ENCODE data around the gene POM121C. TPM values are rescaled to one million over a fixed set of nuclear protein-coding genes. Genes with fewer than 3 reads are reported as not detected.
"Not testable (repeated sequence)": the region's sequence is repeated elsewhere in the genome, so short reads cannot be mapped to it uniquely, and the experiment has no call there.

POM121C gene
- polyA plus RNA-seq, 2 of the 4 experiments (the other 2 are of a cell fraction), result 11.0 to 25.4 TPM

DNA sequence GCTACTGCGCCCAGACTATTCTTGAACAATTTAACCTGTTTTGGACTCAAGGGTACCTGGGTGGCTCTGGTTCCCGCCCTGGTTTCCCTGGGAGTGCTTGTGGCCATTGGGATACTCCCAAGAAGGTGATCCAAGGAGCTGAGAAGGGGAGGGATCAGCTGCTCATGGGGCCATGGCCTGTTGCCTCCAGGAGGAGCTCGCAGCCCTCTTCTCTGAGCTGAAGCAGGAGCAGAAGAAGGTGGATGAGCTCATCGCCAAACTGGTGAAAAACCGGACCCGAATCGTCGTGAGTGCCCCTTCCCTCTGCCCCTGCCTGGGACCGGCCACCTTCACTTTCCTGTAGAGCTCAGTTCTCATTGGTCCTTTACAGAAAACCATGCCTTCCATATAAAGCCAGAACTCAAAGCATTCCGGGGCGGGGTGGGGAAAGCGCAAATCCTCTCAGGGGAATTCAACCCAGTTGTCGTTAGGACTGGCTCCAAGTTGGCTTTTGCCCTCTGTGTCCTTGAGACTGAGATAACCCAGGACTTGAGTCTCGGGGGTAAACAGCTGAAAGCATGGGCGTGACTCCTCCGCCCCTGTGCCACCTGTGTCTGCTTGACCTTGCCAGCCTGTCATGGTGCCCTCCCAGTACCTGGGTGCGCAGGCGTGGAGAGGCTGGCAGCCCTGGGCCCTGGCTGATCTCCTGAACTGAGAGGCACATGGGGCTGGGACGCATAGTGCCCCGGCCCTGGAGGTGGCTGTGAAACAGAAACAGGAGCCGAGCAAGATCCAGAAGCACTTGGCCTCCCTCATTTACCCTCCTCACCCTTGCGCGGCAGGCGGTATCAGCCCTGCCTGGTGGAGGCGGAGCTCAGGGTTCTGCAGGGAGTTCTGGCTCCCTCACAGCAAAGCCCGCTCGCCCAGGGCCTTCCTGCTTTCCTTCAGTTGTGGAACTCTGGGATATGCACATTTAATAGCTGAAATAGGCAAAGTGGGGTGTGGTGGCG is 82.3 kb downstream of the POM121C start:
- FAIRE-seq; H3K4me3 ChIP-seq; H3K4me1 ChIP-seq; DNase-seq (ENCODE audit: low read depth in 1 of 2, low spot score in 1 of 2); H3K9me3 ChIP-seq; CTCF ChIA-PET; H3K27ac ChIP-seq; H3K4me2 ChIP-seq; POLR2A ChIA-PET; ATAC-seq: not testable (repeated sequence)
- no CpG with 5 or more reads among the region's 28 CpGs for whole genome bisulfite sequencing (ENCODE audit: missing lambda C conversion rate)

DNA sequence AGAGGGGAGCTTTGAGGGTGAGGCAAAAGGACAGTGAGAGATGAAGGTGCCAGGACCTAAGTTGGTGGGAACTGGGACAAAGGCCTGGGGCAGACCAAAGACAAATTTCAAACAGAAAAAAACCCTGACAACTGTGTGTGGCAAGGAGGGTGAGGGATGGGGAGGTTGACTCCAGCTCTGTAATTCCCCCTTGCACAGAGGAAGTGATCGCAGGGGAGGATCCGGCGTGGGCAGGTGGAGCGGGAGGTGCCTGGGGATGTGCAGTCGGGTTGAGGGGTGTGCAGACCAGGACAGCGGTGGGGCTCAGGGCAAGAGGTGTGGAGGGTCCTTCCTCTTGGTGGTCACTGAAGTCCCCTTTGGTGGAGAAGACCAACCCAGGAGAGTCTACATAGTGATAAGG is 85.5 kb downstream of the POM121C start:
- no CpG with 5 or more reads among the region's 6 CpGs for WGBS (ENCODE audit: missing lambda C conversion rate)
- ATAC-seq; H3K27ac ChIP-seq; H3K4me2 ChIP-seq; CTCF ChIA-PET; POLR2A ChIA-PET; DNase-seq (ENCODE audit: low read depth in 1 of 2, low spot score in 1 of 2); H3K4me3 ChIP-seq; H3K4me1 ChIP-seq; FAIRE-seq; H3K9me3 ChIP-seq: not testable (repeated sequence)

DNA sequence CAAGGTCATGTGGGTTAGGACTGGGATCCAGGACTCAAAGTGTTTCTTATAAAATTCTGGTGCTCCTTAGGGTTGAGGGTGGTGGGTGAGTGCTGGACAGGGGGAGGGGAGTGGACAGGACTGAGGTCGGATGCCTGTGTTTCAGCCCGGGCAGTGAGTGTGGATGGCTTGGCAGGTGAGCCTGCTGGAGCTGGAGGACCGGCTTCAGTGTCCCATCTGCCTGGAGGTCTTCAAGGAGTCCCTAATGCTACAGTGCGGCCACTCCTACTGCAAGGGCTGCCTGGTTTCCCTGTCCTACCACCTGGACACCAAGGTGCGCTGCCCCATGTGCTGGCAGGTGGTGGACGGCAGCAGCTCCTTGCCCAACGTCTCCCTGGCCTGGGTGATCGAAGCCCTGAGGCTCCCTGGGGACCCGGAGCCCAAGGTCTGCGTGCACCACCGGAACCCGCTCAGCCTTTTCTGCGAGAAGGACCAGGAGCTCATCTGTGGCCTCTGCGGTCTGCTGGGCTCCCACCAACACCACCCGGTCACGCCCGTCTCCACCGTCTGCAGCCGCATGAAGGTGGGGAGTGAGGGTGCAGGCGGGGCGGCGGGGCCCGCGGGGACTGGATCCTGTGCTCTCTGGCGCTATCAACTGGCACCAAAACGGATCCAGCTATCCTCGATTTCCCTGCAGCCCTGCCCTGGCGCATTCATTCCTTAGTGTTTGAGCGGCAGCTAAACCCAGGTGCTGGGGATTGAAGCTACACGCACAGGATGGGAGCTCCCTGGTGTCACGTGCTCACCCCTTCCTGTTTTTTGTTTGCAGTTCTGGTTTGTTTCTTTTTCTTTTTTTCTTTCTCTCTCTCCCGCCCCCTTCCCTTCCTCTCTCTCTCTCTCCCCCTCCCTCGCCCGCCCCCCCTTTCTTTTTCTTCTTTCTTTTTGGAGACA is 87.1 kb downstream of the POM121C start:
- CTCF ChIA-PET; H3K9me3 ChIP-seq; H3K4me3 ChIP-seq; DNase-seq (ENCODE audit: low read depth in 1 of 2, low spot score in 1 of 2); FAIRE-seq; H3K4me1 ChIP-seq; H3K4me2 ChIP-seq; POLR2A ChIA-PET; H3K27ac ChIP-seq: not testable (repeated sequence)
- peak; percentile 21 to 23; a peak in 5 of 6 replicates for ATAC-seq
- WGBS (ENCODE audit: missing lambda C conversion rate), result no CpG with 5 or more reads among the region's 34 CpGs

DNA sequence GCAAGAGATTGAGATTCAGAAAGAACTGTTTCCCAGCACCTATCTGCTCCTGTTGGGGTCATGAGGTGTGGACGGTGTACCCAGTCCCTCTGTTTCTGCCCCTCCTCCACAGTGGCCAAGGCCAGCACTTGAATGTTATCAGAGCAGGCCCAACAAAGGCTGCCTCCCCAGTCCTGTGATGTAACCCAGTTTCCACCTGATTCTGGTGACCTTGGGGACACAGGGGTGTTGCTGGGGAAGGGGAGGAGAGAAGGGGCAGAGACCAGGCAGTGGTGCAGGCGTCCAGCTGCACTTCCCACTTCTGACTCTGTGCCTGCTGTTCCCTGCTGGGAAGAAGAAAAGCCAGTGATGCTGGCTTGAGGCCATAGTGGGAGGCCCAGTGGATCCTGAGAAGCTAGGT is 88.2 kb downstream of the POM121C start:
- H3K4me3 ChIP-seq; H3K4me2 ChIP-seq; H3K9me3 ChIP-seq; H3K27ac ChIP-seq; CTCF ChIA-PET; FAIRE-seq; POLR2A ChIA-PET; DNase-seq (ENCODE audit: low read depth in 1 of 2, low spot score in 1 of 2); H3K4me1 ChIP-seq: not testable (repeated sequence)
- ATAC-seq, result 0 out of 6 replicates have a peak, but pooled peaks of 1 of the 2 experiments have one; percentile 39
- WGBS (ENCODE audit: missing lambda C conversion rate), result no CpG with 5 or more reads among the region's 2 CpGs

DNA sequence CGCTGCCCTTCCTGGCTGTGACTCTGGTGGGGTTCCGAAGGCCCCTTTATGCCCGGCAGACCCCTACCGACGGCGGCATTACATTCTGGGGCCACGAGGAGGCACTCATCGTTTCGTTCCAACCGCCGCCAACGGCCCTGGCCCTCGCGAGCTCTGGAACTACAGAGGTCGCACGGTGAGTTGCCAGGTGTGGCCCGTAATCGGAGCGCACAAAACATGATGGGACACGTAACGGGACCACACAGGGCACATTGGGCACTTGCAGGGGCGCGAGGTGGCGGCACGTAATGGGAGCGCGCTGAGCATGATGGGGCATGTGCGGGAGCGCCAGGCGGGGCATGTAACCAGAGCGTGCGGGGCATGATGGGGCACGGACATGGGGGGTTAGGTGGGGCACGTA is 90.8 kb downstream of the POM121C start, which contains the start of gene TRIM73:
Gene TRIM73, plus strand, starts transcription at position 301 of the 400 bp plus-strand sequence. CDS start 3,305 bp downstream, outside the sequence.
- POLR2A ChIA-PET; H3K4me2 ChIP-seq; H3K4me1 ChIP-seq; H3K27ac ChIP-seq; H3K4me3 ChIP-seq; DNase-seq (ENCODE audit: low read depth in 1 of 2, low spot score in 1 of 2); H3K9me3 ChIP-seq; CTCF ChIA-PET; ATAC-seq; FAIRE-seq: not testable (repeated sequence)
- WGBS (ENCODE audit: missing lambda C conversion rate), result no CpG with 5 or more reads among the region's 34 CpGs

DNA sequence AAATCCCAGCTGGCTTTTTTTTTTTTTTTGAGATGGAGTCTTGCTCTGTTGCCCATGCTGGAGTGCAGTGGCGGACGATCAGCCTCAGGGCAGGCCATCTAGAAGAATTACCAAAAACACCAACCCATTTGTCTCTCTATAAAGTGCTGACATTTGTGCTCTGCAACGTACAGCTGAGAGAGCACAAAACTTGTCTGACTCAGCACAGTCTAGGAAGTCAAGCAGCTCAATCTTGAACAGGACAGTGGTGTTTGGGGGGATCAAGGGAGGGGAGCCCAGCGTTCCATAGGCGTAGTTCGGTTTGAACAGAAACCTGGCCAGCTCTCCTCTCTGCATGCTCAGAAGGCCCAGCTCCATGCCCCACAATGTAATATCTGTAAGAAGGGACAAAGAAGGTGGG is 92.9 kb downstream of the POM121C start:
- DNase-seq (ENCODE audit: low read depth in 1 of 2, low spot score in 1 of 2); H3K4me1 ChIP-seq; H3K4me3 ChIP-seq; FAIRE-seq; CTCF ChIA-PET; H3K4me2 ChIP-seq; POLR2A ChIA-PET; H3K27ac ChIP-seq; H3K9me3 ChIP-seq: not testable (repeated sequence)
- ATAC-seq, result peak in 1 of 2 experiments; percentile 42; a peak in 3 of 6 replicates
- no CpG with 5 or more reads among the region's 6 CpGs for WGBS (ENCODE audit: missing lambda C conversion rate)

DNA sequence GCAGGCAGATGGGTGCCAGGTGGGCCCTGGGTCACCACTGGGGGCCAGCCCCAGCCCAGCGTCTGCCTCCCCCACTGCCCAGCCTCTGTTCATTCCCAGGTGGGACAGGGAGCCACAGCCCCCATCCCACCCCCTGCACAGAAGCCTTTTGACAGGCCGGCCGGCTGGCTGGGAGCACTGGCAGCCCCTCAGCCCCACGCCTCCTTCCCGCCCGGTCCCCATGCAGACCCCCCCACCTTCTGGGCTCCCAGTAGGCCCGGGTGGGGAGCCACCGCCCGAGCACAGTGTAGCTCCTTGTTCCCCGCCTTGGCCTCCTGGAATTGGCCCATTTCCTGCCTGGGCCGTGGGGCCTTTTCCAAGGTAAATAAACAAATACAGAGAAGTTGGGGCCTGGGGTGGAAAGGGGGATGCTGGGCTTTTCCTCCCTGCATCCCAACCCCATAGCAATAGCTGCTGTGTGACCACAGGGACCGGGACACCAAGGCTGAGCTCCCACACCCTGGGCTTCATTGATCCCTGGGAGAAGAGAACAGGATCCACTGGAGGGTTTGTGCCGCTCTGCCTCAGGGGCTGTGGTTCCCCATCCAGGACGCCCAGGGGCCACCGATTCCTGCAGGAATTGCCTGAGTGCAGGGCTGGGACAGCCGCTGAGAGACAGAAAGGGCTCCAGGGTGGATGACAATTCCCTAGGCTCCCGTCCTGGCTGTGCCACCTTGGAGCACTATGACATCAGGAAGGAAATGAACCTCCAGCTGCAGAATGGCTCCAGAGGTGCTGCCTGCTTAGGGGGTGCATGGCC is 111.4 kb downstream of the POM121C start:
- H3K9me3 ChIP-seq; H3K4me1 ChIP-seq; H3K27ac ChIP-seq; FAIRE-seq; H3K4me2 ChIP-seq; H3K4me3 ChIP-seq; POLR2A ChIA-PET; DNase-seq (ENCODE audit: low read depth in 1 of 2, low spot score in 1 of 2); CTCF ChIA-PET: not testable (repeated sequence)
- ATAC-seq, result peak; percentile 64
- no CpG with 5 or more reads among the region's 17 CpGs for WGBS (ENCODE audit: missing lambda C conversion rate)

DNA sequence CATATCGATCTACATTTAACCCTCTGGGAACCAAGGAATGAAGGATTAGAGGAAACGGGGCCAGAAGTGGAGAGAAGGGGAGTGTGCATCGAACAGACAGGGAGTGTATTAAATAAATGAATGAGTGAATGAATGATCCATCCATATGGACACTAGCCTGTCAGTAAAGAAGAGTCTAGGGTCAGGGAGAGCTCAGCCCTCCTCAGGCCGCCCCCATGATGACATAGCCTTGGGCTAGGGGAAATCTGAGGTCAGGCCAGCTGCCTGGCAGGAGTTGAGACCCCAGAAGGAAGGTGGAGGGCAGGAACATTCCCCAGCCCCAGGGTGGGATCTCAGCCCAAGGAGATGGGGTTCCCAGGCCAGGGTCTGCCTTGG is 112.0 kb downstream of the POM121C start:
- POLR2A ChIA-PET; H3K4me3 ChIP-seq; H3K4me1 ChIP-seq; DNase-seq (ENCODE audit: low read depth in 1 of 2, low spot score in 1 of 2); H3K9me3 ChIP-seq; H3K4me2 ChIP-seq; FAIRE-seq; CTCF ChIA-PET; H3K27ac ChIP-seq: not testable (repeated sequence)
- no CpG with 5 or more reads among the region's 4 CpGs for WGBS (ENCODE audit: missing lambda C conversion rate)
- peak; percentile 52 to 73 for ATAC-seq

DNA sequence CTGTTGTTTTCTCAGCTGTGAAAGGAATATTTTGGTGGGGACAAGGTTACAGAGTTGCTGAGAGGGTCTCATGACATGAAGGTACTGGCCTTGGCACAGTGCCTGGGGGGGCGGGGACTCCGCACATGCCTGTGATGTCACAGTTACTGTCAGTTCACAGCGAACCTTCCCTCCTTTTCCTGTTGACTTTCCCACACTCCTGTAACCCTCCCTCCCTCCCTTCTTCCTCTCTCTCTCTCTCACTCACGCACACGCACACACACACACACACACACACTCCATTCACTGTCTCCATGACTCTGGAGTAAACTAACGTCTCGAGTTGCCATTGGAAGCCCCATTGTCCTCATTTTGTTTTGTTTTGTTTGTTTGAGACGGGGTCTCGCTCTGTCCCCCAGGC is 118.8 kb downstream of the POM121C start:
- H3K4me3 ChIP-seq; H3K4me1 ChIP-seq; FAIRE-seq; H3K27ac ChIP-seq; POLR2A ChIA-PET; H3K9me3 ChIP-seq; H3K4me2 ChIP-seq; CTCF ChIA-PET; DNase-seq (ENCODE audit: low read depth in 1 of 2, low spot score in 1 of 2): not testable (repeated sequence)
- WGBS (ENCODE audit: missing lambda C conversion rate), result 94% methylated on average over 4 of the region's 9 CpGs
- ATAC-seq, result peak; percentile 42 to 72; a peak in 5 of 6 replicates
